HG03280 (cell line): ENCODE measurements around the gene CCDC157.
"Not testable (repeated sequence)": the region's sequence is repeated elsewhere in the genome, so short reads cannot be mapped to it uniquely, and the experiment has no call there.

ENCODE experiments used
- ATAC-seq: cut with Tn5 transposase; IDR thresholded peaks from one replicate; pipeline ENCODE4 v1.9.1; 2021; ENCODE audit warnings: mild to moderate bottlenecking, moderate library complexity; ENCODE audit not compliant: unreplicated experiment

Gene CCDC157

DNA sequence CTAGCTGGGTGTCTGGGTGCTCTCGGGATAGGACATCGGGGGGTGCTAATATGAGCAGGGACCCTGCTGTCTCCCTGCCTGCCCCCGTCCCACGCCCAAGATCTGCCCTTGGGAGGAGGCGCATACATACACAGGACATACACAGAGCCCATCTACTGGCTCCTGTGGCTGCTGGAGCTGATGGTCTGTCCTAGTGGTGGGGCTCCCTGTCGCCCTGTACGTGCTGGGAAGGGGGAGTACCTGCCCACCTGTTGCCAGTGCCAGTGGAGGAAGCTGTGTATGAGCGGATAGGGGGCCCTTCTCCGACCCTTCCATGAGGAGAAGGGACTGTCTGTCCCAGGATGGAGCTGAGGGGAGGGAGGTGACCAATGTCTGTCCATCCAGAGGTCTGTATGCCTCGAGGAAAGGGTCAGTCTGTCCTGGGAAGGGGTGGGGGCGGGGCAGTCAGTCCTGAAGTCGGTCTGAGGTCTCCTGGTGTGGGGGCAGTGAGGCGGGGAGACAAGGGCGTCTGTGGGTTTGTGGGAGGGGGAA is 31.0 kb upstream of the CCDC157 start:
- ATAC-seq = no peak

DNA sequence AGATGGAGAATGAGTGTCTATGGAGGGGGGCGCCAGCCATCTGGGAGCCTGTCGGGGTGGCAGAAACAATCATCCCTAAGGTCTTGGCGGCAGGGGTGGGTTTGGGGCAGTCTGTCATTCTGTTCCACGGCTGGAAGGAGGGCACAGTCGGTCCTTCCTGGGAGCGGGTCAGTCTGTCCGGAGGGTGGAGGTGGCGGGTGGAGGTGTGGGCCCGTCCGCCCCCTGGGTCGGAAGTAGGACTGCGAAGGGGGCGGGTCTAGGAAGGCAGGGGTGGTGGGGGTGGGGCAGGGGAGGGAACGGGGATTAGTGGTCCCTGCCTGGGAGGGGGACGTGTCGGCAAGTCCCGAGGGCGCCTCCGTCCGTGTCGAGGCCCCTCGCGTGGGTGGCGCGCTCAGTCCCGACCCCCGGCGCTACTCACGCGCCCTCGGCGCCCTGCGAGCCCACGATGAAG is 30.5 kb upstream of the CCDC157 start:
- ATAC-seq = peak; percentile 31

DNA sequence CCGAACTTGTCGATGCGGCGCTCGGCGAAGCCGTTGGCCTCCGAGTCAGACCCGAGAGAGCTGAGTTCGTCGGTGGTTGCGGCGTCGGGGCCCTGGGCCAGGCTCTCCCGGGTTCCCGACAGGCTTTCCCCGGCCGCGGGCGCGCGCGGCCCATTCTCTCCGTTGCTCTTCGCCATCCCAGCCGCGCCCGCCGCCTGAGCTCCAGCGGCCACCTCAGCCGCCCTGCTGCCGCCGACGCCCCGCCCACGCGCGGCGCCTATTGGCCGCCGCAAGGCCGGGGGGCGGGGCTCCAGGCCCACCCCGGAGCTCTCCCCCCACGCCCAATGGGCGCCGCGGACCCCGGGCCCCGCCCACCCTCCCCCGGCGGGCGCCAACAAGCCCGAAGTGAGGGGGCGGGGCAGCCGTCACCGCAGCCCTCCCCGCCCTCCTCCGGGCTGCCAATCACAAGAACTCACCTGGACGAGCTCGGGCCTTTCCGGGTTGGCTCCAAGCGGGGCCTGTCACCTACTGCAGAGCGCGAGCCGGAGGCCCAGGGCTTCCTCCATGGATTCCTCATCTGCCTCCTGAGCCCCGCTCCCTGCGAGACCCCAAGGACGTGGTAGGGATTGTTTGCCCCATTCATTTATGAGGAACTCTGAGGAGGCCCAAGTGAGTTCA is 30.0 kb upstream of the CCDC157 start, which contains the start of gene TBC1D10A:
TBC1D10A (minus strand) TSS at position 236 of the 657 bp plus-strand sequence; CDS start at position 176, 60 bp downstream.
- ATAC-seq = peak; percentile 93

DNA sequence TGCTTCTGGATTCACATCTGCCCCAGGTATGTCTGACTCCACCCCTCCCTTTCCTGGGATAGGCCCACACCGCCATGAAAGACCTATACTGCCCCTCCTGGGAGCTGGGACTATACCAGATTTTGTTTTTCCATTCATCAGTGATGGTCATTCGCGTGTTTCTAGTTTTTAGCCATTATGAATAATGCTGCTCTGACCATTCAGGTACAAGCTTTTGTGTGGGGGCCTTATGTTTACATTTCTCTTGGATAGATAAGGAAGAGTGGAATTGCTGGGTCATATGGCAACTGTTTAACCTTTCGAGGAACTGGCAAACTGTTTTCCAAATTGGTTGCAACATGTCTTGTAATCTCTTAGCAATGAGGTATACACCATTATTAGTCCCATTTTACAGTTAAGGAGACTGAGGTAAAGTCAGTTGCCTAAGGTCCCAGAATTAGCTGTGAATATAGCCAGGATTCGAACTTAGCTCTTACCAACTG is 28.9 kb upstream of the CCDC157 start:
- ATAC-seq = no peak

DNA sequence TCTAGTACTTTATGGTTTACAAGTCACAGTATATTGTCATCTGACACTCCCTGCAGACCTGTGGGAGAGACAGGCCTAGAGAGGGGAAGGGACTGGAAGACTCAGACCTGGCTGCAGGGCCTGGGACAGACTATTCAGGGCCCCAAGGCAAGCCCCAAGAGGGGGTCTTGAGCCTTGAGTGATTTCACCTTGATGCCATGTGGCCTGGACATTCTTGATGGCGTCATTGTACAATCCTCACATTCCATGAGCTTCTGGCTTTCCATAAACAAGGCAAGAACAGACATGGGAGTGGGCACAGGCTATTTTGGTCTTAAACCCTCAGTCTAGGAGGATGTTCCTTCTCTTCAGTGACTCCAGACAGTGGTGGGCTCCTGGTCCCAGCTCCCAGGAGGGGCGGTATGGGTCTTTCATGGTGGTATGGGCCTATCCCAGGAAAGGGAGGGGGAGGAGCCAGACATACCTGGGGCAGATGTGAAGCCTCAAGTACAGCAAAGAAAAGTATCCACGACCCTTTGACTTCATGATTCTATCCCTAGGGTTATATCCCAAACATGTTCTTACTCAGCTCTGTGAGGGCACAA is 28.2 kb upstream of the CCDC157 start:
- ATAC-seq = no peak

DNA sequence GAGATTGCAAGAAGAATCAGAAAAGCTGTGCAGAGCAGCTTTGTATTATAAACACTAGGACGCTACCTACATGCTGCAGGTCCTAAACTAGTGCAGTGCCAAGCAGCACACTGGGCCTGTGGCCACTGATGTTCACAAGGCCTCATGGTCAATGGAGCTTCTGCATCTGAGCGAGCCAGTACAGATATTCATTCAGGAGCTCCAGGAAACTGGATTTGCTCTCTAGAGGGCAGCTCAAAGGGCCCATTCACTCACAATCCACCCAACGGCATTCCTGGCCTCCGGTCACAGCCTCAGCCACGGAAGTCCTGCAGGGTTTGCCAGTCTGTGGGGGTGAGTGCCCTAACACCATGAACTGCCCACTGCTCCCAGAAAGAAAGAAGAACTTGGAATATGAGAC is 24.3 kb upstream of the CCDC157 start:
- no peak for ATAC-seq

DNA sequence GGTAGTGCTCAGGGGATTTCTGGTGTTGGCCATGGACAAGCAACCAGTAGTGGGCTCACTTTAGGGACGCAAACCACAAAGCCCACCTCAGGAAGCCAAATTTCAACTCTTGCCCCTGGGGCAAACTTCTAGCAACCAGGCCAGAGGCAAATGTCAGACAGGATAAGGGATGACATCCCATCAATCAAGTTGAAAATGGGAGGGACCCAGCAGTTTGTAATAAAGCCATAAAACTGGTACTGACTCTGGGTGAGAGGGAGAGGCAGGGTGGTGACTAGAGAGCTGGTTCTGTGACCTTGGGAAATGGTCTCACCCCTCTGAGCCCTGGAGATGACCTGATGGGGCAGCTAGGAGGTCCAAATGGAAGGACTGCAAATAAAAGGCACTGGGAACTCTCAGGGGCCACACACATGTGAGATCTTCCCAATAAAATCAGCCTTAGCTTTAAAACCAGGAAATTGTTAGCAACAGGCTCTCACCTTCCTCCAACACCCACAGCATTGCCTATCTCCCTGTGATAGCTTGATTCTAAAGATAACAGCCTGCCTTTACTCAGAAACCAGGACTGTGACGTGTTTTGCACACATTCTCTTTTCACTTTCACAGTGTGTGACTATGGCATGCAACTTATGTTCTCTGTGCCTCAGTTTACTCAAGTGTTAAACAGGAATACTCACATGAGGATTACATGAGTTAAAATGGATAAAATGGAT is 23.7 kb upstream of the CCDC157 start:
- no peak for ATAC-seq

DNA sequence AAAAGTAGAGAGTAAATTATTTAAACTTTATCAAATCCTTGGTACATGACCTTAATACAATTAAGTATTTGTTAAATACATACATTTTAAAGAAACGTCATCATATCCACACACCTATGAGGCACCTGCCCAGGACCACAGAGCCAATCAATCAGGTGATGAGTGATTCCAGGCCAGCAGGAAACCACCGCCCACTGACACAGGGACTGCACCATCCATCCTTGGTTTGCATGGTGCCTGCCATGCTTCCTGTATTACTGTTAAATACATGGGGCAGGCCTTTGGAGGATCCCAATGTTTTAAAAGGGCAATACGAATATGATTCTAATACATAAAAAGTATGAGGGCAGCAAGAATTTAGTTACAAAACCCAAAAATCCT is 23.1 kb upstream of the CCDC157 start:
- no peak for ATAC-seq

DNA sequence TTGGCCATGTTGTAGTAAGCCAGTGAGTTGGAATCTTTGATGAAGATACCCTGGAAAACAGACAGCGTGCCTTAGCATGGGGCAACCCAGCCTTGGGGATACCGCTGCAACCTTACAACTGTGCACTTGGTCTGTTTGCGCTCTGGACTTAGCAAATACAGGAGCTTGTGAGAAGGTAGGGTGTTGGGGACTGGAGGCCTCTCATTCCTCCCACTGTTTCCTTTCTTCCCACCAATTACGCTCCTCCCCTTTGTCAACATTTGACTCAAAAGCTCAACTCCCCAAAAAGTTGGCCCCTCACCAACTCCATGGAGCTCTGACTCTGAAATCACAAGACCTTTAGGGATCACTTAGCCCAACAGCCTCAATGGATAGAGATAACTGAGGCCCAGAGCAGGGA is 22.2 kb upstream of the CCDC157 start:
- no peak for ATAC-seq

DNA sequence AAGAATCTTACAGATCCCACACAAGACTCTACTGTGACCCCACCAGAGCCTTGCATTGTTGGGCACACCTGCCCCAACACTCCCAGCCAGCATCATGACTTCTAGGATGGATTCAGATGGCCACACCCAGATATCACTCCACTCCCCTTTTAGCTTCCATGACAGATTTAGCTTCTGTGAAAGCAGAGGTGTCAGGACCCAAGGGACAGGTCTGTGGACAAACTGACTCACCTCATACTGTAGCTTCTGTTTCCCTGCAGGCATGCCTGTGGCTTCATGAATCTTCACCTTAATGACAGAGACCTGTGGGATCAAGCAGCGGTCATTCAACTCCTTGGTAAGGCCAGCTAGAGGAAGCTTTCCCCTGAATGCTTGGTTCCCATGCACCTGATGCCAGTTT is 21.6 kb upstream of the CCDC157 start:
- no peak for ATAC-seq

DNA sequence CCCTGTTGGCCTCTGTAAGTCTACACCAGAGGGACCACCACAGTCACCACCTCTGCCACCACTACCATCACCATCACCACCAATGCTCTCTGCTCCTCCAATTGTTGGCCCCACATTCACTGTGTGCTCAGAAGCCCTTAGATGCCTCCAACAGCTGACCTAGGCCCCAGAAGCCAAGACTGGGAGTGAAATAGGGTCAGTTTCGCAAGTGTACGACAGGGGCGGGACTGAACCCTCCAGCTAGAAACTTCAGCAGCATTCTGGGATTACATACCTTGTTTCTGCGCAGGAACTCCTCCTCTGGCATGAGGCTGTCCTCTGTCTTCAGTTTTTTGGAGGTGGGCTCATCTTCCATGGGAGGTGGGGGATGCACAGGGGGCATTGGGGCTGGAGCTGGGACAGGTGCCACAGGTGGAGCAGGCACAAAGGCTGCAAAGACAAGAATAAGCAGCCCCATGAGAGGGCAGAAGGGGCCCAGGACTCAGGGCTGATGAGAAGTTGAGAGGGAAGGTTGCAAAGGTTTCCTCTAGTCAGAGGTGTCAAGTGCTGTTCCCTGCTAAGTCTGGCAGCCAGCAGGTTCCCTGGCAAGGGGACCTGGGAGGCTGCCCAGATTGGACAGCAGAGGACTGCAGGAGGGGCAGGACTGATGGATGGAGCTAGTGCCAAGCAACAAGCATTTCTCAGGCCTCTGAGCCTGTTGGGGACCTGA is 19.9 kb upstream of the CCDC157 start:
- no peak for ATAC-seq

DNA sequence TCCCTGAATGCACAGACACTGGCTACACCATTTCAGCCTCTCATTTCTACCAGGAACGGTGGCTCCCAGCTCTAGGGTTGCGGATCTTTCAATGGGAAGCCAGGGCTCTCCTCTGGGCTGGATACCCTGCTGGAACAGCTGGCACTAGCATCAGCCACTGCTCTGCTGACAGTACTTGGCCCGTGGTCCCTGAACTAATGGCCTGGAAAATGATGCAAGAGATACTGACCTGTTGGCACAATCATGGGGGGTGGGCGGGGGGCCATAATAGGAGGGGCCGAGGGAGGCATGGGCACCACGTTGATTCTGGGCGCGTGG is 19.4 kb upstream of the CCDC157 start:
- no peak for ATAC-seq

DNA sequence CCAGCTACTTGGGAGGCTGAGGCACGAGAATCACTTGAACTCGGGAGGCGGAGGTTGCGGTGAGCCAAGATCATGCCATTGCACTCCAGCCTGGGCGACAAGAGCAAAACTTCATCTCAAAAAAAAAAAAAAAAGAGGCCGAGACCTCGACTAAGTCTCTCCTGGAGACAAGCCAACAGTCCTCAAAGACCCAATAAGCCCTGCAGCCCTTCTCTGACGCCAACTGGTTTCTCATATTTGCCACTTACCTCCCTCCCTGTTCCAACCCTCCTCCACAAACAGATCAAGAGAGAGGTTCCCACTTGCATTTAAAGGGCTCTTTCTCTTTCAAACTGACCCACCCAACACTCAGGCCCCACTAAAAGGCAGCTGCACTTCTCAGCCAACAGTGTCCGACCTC is 18.5 kb upstream of the CCDC157 start:
- ATAC-seq = not testable (repeated sequence)

DNA sequence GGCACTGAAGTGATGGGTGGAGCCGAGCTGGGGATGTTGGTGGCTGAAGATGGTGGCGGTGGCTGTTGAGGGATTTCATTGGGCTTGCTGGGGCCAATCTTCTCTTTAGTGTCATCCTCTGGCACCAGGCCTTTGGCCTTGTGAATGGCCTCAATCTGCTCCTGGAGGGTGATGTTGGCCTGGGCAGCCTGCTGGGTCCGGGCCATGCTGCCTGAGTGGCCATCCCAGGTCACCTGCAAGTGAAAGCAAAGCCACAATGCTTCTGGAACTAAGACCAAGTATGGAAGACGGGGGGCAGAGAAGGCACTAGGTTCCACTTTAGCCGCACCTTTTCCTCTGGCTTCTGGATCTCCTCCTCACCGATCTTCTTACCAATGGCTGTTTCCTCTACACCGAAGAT is 18.0 kb upstream of the CCDC157 start:
- no peak for ATAC-seq

DNA sequence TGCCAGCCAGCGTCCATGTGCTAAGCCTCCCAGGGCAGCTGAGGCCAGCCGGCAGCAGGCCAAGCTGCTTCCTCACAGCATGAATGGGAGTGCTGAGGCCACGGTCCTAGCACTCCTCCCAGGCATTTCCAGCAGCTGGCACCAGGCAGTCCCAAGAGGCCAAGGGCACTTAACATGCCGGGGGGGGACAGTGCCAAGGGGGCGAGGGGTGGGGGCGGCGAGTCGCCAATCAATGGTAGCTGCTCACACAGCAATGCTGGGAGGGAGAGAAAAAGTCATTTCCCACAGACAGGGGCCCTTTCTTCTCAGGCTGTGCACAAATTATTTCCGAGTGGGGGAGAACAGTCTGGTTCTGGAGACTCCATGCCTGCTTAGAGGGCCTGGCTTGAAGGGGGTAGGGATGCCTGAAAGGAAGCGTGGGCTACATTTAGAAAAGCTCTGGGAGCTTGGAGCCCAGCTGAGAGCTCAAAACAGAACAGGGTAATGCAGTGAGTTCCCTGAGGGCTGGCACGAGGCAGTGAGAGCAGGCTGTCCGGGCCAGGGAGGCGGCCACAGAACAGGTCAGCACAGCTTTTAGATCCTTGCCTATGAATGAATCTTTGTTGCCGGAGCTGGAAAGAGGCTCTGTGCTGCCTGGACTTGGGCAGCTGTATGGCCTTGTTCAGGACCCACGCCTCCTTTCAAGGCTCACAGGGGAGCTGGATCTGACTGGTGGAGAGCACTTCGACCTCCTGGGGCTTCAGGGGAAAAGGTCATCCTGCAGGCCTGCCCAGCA is 15.7 kb upstream of the CCDC157 start:
- no peak for ATAC-seq

DNA sequence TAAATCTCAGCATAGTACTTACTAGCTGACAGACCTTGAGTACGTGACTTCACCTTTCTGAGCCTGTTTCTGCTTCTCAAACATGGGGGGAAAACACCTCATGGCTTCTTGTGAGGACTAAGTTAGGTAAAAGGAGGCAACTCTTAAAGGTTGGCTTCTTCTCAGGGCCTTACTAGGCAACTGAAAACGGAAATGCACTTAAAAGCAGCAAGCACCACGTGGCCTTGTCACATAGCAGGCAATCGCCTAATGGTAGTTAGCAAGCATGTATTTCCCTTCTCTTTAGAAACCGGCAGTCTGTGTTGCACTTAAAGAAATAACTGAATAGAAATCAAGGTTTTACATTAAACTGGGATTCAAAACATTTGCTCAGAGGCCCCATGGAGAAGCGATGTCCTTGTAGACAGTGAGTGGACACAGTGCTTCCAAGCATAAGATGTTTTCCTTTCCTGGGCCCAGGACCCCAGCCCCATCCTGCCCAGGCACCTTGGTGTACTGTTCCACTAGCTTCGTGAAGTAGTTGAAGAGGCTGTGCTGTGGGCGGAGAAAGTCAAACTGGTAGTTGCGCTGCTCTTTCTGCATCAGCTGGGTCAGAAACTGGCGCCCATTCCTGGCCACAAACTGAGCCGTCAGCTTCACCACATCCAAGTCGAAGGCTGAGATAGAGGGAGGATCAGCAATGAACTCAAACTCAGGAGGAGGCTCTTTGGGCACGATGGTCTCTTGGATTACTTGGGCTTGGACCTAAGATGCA is 12.2 kb upstream of the CCDC157 start:
- ATAC-seq = no peak

DNA sequence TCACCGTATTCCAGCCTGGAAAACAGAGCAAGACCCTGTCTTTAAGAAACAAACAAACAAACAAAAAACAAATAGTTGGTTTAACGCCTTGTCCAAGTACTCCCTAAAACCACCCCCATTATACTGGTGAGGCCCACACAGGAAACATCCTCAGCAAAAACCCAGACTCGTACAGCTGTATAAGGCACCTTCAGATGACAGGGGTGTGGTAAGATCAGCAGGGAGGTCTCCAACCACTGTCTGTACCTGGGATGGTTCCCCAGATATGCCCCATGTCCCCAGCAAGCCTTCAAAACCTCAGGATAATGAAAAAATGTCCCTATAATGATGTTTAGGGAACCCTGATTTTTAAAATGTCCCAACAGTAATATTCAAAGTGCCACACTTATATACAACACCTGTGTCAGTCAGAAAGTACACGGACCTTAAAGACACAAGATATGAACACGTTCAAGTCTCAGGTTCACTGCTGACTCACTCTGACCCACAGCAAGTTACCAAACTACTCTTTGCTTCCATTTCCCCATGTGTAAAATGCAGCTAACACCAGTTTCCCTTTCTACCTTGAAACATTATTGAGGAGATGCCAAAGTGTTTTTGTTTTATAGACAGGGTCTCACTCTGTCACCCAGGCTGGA is 9.4 kb upstream of the CCDC157 start:
- ATAC-seq = no peak

DNA sequence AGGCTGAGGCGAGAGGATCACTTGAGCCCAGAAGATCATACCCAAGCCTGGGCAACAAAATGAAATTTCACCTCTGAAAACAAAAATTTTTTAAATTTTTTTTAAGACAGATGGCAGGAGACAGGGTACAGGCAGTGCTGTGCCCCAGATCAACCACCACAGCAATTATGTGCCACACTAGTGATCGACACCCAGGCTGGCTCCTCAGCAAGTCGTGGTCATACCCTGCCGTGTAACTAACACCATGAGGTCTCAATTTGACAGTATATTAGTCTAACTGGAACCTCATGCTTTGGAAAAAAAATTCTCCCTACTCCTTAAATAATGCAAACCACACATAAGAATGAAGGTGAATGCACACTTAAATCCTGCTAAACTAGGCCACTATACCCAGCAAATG is 8.4 kb upstream of the CCDC157 start:
- ATAC-seq = no peak

DNA sequence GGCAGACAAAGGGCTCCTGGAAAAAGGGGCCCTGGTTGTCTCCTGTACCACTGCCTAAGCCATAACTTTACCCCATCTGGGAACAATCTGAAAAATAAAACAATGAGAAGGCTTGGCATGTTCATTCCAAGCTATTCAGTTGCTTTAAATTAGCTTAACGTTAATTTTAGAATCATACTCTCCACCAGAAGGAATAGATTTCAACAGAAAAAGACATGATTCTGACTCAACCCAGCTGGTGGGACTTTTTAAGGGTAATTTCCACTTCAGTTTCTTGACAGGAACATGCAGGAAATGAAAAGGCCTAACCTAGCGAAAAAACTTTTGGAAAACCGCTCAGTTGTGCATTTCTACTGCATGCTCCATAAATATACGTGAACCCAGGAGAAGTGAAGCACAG is 8.0 kb upstream of the CCDC157 start:
- no peak for ATAC-seq
